ENCODE data around the gene SRRM3. TPM values are rescaled to one million over a fixed set of nuclear protein-coding genes. Genes with fewer than 3 reads are reported as not detected.
"Not testable (repeated sequence)": the region's sequence is repeated elsewhere in the genome, so short reads cannot be mapped to it uniquely, and the experiment has no call there.

Gene SRRM3
- total RNA-seq, 2 experiments from 2014 or later: not detected

GRCh38 chr7:76303202-76304147 is 101.8 kb downstream of the SRRM3 start:
- TSS peak; percentile 97 for BruUV-seq (replicated peaks)
- Histone ChIP-seq H3K4me3 (ENCODE audit: low read depth, low read length, poor library complexity, severe bottlenecking) (peak overlapping the region; percentile 89), H3K9me2 (ENCODE audit: insufficient read depth, low read length) (no peaks in the 10 kb centered on the region), H4K20me1 (ENCODE audit: insufficient read depth, low read length) (no peaks in the 10 kb centered on the region), H3K4me2 (ENCODE audit: low read length) (peak overlapping the region; percentile 87), H2AFZ (ENCODE audit: low read length) (peak overlapping the region; percentile 42; the same call in 1 of the 2 replicates), H3K9me3 (ENCODE audit: low read length) (no peaks in the 10 kb centered on the region), H3K36me3 (ENCODE audit: insufficient read depth, low read length) (peaks cover 9% of the 10 kb centered on the region; the same call in 1 of the 2 replicates), H3K4me1 (ENCODE audit: insufficient read depth, low read length, poor library complexity, severe bottlenecking) (peaks cover 53% of the 10 kb centered on the region), H3K79me2 (ENCODE audit: insufficient read depth, low read depth, low read length) (no peaks in the 10 kb centered on the region), H3K27ac (ENCODE audit: low read depth, low read length, poor library complexity, severe bottlenecking) (peak overlapping the region; percentile 81)
- ChIA-PET POLR2A (interaction anchor here (0.7 to 2.7 kb wide), 2 partner anchors 14 to 192 kb away, joined by 9 to 13 read pairs; no protein-coding TSS in a partner anchor), CTCF (ENCODE audit: unreplicated experiment) (no interaction called here)
- TF ChIP-seq EZH2phosphoT487 (IDR thresholded peaks at IDR 0.05; ENCODE audit: borderline replicate concordance, low read depth, low read length) (no peak), CTCF (conservative IDR thresholded peaks at IDR 0.05; ENCODE audit: low read length) (no peak)
- intact Hi-C loops (cut with micrococcal nuclease; ENCODE audit: unreplicated experiment): no loop called here
- DNase-seq (ENCODE audit: low spot score): peak; percentile 81

GRCh38 chr7:76304888-76305375 is 103.2 kb downstream of the SRRM3 start:
- Histone ChIP-seq H3K79me2 (ENCODE audit: insufficient read depth, low read depth, low read length) (no peaks in the 10 kb centered on the region), H4K20me1 (ENCODE audit: insufficient read depth, low read length) (no peaks in the 10 kb centered on the region), H3K9me2 (ENCODE audit: insufficient read depth, low read length) (no peaks in the 10 kb centered on the region), H3K4me2 (ENCODE audit: low read length) (peak overlapping the region; percentile 87), H3K4me3 (ENCODE audit: low read depth, low read length, poor library complexity, severe bottlenecking) (peak overlapping the region; percentile 89), H2AFZ (ENCODE audit: low read length) (no peak overlapping the region), H3K27ac (ENCODE audit: low read depth, low read length, poor library complexity, severe bottlenecking) (peak overlapping the region; percentile 81), H3K4me1 (ENCODE audit: insufficient read depth, low read length, poor library complexity, severe bottlenecking) (peaks cover 53% of the 10 kb centered on the region), H3K9me3 (ENCODE audit: low read length) (no peaks in the 10 kb centered on the region), H3K36me3 (ENCODE audit: insufficient read depth, low read length) (peaks cover 9% of the 10 kb centered on the region; the same call in 1 of the 2 replicates)
- TF ChIP-seq EZH2phosphoT487 (IDR thresholded peaks at IDR 0.05; ENCODE audit: borderline replicate concordance, low read depth, low read length) (no peak), CTCF (conservative IDR thresholded peaks at IDR 0.05; ENCODE audit: low read length) (no peak)
- CTCF ChIA-PET (ENCODE audit: unreplicated experiment): no interaction called here
- POLR2A ChIA-PET: interaction anchor here (0.9 kb wide), 1 partner anchor 11 kb away, joined by 4 read pairs; no protein-coding TSS in a partner anchor
- intact Hi-C loops (cut with micrococcal nuclease; ENCODE audit: unreplicated experiment): no loop called here
- no TSS peak for BruUV-seq (replicated peaks)
- no peak for DNase-seq (ENCODE audit: low spot score)

GRCh38 chr7:76308874-76309273 is 107.2 kb downstream of the SRRM3 start:
- DNase-seq (ENCODE audit: low spot score): not testable (repeated sequence)
- POLR2A ChIA-PET: interaction anchor here (0.7 to 1.1 kb wide), 2 partner anchors 9 to 15 kb away, joined by 3 read pairs; no protein-coding TSS in a partner anchor

DNA sequence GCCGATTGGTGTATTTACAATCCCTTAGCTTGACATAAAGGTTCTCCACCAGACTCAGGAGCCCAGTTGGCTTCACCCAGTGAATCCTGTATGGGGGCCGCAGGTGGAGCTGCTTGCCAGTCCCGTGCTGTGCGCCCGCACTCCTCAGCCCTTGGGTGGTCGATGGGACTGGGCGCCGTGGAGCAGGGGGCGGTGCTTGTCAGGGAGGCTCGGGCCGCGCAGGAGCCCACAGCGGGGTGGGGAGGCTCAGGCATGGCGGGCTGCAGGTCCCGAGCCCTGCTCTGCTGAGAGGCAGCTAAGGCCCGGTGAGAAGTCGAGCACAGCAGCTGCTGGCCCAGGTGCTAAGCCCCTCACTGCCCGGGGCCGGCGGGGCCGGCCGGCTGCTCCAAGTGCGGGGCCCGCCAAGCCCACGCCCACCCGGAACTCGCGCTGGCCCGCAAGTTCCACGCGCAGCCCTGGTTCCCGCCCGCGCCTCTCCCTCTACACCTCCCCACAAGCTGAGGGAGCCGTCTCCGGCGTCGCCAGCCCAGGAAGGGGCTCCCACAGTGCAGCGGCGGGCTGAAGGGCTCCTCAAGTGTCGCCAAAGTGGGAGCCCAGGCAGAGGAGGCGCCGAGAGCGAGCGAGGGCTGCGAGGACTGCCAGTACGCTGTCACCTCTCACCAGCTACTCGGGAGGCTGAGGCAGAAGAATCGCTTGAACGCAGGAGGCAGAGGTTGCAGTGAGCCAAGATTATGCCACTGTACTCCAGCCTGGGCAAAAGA is 107.8 kb downstream of the SRRM3 start:
- H3K27ac ChIP-seq (ENCODE audit: low read depth, low read length, poor library complexity, severe bottlenecking); BruUV-seq (replicated peaks); H4K20me1 ChIP-seq (ENCODE audit: insufficient read depth, low read length); H3K36me3 ChIP-seq (ENCODE audit: insufficient read depth, low read length); H2AFZ ChIP-seq (ENCODE audit: low read length); H3K79me2 ChIP-seq (ENCODE audit: insufficient read depth, low read depth, low read length); H3K4me3 ChIP-seq (ENCODE audit: low read depth, low read length, poor library complexity, severe bottlenecking); DNase-seq (ENCODE audit: low spot score); intact Hi-C loops (cut with micrococcal nuclease; ENCODE audit: unreplicated experiment); H3K9me2 ChIP-seq (ENCODE audit: insufficient read depth, low read length); H3K4me2 ChIP-seq (ENCODE audit: low read length); H3K9me3 ChIP-seq (ENCODE audit: low read length): not testable (repeated sequence)
- ChIA-PET CTCF (ENCODE audit: unreplicated experiment) (interaction anchor here (1.4 kb wide), 1 partner anchor 16 kb away, joined by 3 read pairs; no protein-coding TSS in a partner anchor), POLR2A (interaction anchor here (0.5 to 1.1 kb wide), 3 partner anchors 8 to 16 kb away, joined by 3 to 4 read pairs (median 3); no protein-coding TSS in a partner anchor)
- H3K4me1 ChIP-seq (ENCODE audit: insufficient read depth, low read length, poor library complexity, severe bottlenecking): peaks cover 47% of the 10 kb centered on the region

More at GRCh38 chr7:76308874-76309273, 107.2 kb downstream of the SRRM3 start:
- H3K4me3 ChIP-seq (ENCODE audit: low read depth, low read length, poor library complexity, severe bottlenecking); H3K27ac ChIP-seq (ENCODE audit: low read depth, low read length, poor library complexity, severe bottlenecking); H2AFZ ChIP-seq (ENCODE audit: low read length); H3K36me3 ChIP-seq (ENCODE audit: insufficient read depth, low read length); H4K20me1 ChIP-seq (ENCODE audit: insufficient read depth, low read length); H3K9me3 ChIP-seq (ENCODE audit: low read length); H3K4me2 ChIP-seq (ENCODE audit: low read length); BruUV-seq (replicated peaks); H3K9me2 ChIP-seq (ENCODE audit: insufficient read depth, low read length); H3K79me2 ChIP-seq (ENCODE audit: insufficient read depth, low read depth, low read length); intact Hi-C loops (cut with micrococcal nuclease; ENCODE audit: unreplicated experiment): not testable (repeated sequence)
- CTCF ChIA-PET (ENCODE audit: unreplicated experiment): interaction anchor here (1.4 kb wide), 1 partner anchor 15 kb away, joined by 3 read pairs; no protein-coding TSS in a partner anchor
- H3K4me1 ChIP-seq (ENCODE audit: insufficient read depth, low read length, poor library complexity, severe bottlenecking): peaks cover 51% of the 10 kb centered on the region
